Heart left ventricle (tissue), 13 donors: ENCODE measurements around the gene GOLGA3.

ENCODE experiments used
- POLR2A ChIP-seq, 2 donors: fragments of 450-650 bp; IDR thresholded peaks; one replicate each; pipeline ENCODE4 v1.6.1; 2017; ENCODE audit warnings: antibody characterized with exemption in 2 of 2, mild to moderate bottlenecking in 2 of 2, moderate library complexity in 2 of 2
- TF ChIP-seq, protein P1 (sequence below), 12 donors: fragments of 200-600 bp; sonication (generic) in 4 of 12; IDR thresholded peaks; one replicate each; pipeline versions ENCODE4 v1.5.0 to v1.8.0; 2018 to 2022; ENCODE audit warnings: antibody characterized with exemption in 12 of 12, mild to moderate bottlenecking in 5 of 12
- donor health status: ischemic (EF 13 %, LVEDD 7.1; RV severe dilation, severe dysfunction).
- donor health status: DM: no; HTN: yes; CAD: no.
- donor health status: DM: no; HTN: no; CAD: no.
- donor health status: ischemic (EF 25% LVEDD 6.9; RV normal size, moderate dysfunction).
- donor health status: ischemic (EF 25% LVEDD 5.7; RV mildly dilated, moderate dysfunction).
- donor health status: ischemic (EF 35%, LVEDD 5.7; RV mildly dilated, moderate dysfunction).
- donor health status: nonischemic (EF 11% LVEDD 7.7; RV severe dilation, severe dysfunction).
- donor health status: DM: yes; HTN: yes; CAD: no.
- donor health status: PGD.
- donor health status: ischemic (EF 29% LVEDD 5.4; RV normal size, mild dysfunction).
- donor health status: nonischemic (EF 23%, LVEDD 6.1; RV moderate dilation, normal function).

DNA sequence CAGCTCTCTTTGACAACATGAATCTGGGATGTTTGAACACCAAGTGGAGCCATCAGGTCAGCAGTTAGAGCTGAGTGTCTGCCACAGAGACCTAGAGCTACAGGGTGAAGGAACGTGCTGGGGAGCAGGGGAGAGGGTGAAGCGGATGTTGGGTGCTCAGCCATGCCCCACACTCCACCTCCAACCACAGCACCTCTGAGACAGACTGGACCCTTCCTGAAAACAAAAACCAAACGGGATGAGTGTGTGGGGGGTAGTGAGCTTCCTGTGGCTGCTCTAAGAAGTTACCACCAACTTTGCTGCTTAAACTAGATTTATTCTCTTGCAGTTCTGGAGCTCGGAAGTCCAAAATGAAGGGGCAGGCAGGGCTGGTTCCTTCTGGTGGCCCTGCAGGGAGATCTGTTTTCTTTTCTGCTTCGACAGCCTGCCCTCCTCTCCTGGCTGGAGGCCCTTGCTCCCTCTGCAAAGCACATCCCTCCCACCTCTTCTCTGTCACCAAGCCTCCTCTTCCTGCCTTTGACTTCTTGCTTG, 5.6 kb upstream of the GOLGA3 start:
- TF ChIP-seq, protein P1, sequence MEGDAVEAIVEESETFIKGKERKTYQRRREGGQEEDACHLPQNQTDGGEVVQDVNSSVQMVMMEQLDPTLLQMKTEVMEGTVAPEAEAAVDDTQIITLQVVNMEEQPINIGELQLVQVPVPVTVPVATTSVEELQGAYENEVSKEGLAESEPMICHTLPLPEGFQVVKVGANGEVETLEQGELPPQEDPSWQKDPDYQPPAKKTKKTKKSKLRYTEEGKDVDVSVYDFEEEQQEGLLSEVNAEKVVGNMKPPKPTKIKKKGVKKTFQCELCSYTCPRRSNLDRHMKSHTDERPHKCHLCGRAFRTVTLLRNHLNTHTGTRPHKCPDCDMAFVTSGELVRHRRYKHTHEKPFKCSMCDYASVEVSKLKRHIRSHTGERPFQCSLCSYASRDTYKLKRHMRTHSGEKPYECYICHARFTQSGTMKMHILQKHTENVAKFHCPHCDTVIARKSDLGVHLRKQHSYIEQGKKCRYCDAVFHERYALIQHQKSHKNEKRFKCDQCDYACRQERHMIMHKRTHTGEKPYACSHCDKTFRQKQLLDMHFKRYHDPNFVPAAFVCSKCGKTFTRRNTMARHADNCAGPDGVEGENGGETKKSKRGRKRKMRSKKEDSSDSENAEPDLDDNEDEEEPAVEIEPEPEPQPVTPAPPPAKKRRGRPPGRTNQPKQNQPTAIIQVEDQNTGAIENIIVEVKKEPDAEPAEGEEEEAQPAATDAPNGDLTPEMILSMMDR (IDR thresholded peaks at IDR 0.05): no peak
- no peak for TF ChIP-seq POLR2A (IDR thresholded peaks at IDR 0.05)
